HepG2 (cell line): ENCODE data around the gene CRYM. TPM values are rescaled to one million over a fixed set of nuclear protein-coding genes. Genes with fewer than 3 reads are reported as not detected.
A peak's percentile ranks its signal among the peaks of the same experiment; 100 is the strongest.

ENCODE experiments used
- ARNT2 ChIP-seq: sonication (generic); formaldehyde crosslinking; IDR thresholded peaks from 2 replicates; pipeline ENCODE4 v1.8.0; 2022; ENCODE audit warnings: mild to moderate bottlenecking, low read depth, missing genetic modification reagents, moderate library complexity
- ATF6 ChIP-seq: sonication (generic); formaldehyde crosslinking; conservative IDR thresholded peaks from 2 replicates; pipeline ENCODE4 v1.4.0; 2020; ENCODE audit warnings: missing genetic modification reagents
- E2F2 ChIP-seq: sonication (generic); formaldehyde crosslinking; IDR thresholded peaks from 2 replicates; pipeline ENCODE4 v1.4.0; 2020; ENCODE audit warnings: missing genetic modification reagents, borderline replicate concordance
- RNF219 ChIP-seq: sonication (generic); formaldehyde crosslinking; IDR thresholded peaks from 2 replicates; pipeline ENCODE4 v1.5.0; 2020; ENCODE audit warnings: mild to moderate bottlenecking, missing genetic modification reagents
- SATB2 ChIP-seq: sonication (generic); formaldehyde crosslinking; IDR thresholded peaks from 2 replicates; pipeline ENCODE4 v1.5.0; 2020; ENCODE audit warnings: missing genetic modification reagents
- SMARCE1 ChIP-seq: fragments of 450-650 bp; IDR thresholded peaks from 2 replicates; pipeline ENCODE4 v1.6.1; 2017; ENCODE audit warnings: borderline replicate concordance
- SNRNP70 ChIP-seq: fragments of 200-400 bp; formaldehyde crosslinking; IDR thresholded peaks from 2 replicates; pipeline ENCODE4 v1.6.1; 2017; ENCODE audit warnings: mild to moderate bottlenecking, low read depth, low read length, moderate library complexity
- SYNCRIP ChIP-seq: fragments of 200-400 bp; formaldehyde crosslinking; IDR thresholded peaks from 2 replicates; pipeline ENCODE4 v1.6.1; 2018; ENCODE audit warnings: mild to moderate bottlenecking, low read depth, low read length; ENCODE audit not compliant: insufficient read depth
- ZBTB4 ChIP-seq: sonication (generic); formaldehyde crosslinking; IDR thresholded peaks from 2 replicates; pipeline ENCODE4 v1.4.0; 2020; ENCODE audit warnings: missing genetic modification reagents, mild to moderate bottlenecking, borderline replicate concordance
- ZNF275 ChIP-seq: sonication (generic); formaldehyde crosslinking; IDR thresholded peaks from 2 replicates; pipeline ENCODE4 v1.8.0; 2022; ENCODE audit warnings: missing genetic modification reagents, mild to moderate bottlenecking, inconsistent platforms, borderline replicate concordance
- ZSCAN20 ChIP-seq: sonication (generic); formaldehyde crosslinking; IDR thresholded peaks from 2 replicates; pipeline ENCODE4 v1.4.0; 2020; ENCODE audit warnings: missing genetic modification reagents, mild to moderate bottlenecking, borderline replicate concordance
- ZUFSP ChIP-seq: sonication (generic); formaldehyde crosslinking; IDR thresholded peaks from 2 replicates; pipeline ENCODE4 v1.9.0; 2021; ENCODE audit warnings: missing genetic modification reagents, mild to moderate bottlenecking, borderline replicate concordance
- polyA plus RNA-seq, 8 experiments: library from polyadenylated mRNA; depleted of rRNA in 3 of 8; stranded (reverse) in 7 of 8; unstranded in 1 of 8; fragments of >200 nt; fragmentation: Illumina TruSeq in 4 of 8; extraction: Trizol in 4 of 8; gene quantifications; 2 replicates each; pipeline versions ENCODE4 v1.2.1 to v1.2.3, GENCODE V29; 2011 to 2016; ENCODE audit warnings: low read depth in 4 of 8, missing spikeins in 1 of 8, mixed read lengths in 1 of 8; ENCODE audit not compliant: insufficient read depth in 1 of 8
- total RNA-seq, 5 experiments: library from RNA; depleted of rRNA; stranded (reverse); fragments of >200 nt; fragmentation: Illumina TruSeq; extraction: Trizol; gene quantifications; 2 replicates each; pipeline ENCODE4 v1.2.3, GENCODE V29; 2016; ENCODE audit warnings: low read depth in 1 of 5

CRYM gene
- total and polyA plus RNA-seq, 2 of the 13 experiments (the other 11 are each of a cell fraction or from before 2014, with no cell fraction given): 1.9 to 2.2 TPM

- TF ChIP-seq ZSCAN20 (CRISPR knock-in tag): no peak
- peak; percentile 96; the same call in 1 of the 2 replicates for TF ChIP-seq SATB2 (CRISPR knock-in tag)
- no peak for TF ChIP-seq SMARCE1
- no peak for TF ChIP-seq ATF6 (CRISPR knock-in tag)
- no peak for TF ChIP-seq SNRNP70
- peak; percentile 96 for TF ChIP-seq ZNF275
- peak; percentile 93 for TF ChIP-seq ARNT2 (CRISPR knock-in tag)
- TF ChIP-seq E2F2 (CRISPR knock-in tag): no peak
- TF ChIP-seq ZBTB4: peak; percentile 20; the same call in 1 of the 2 replicates
- TF ChIP-seq SYNCRIP: no peak
- no peak; the same call in 1 of the 2 replicates for TF ChIP-seq RNF219 (CRISPR knock-in tag)
- TF ChIP-seq ZUFSP (CRISPR knock-in tag): no peak
Measured at GRCh38 chr16:21301168-21301894, 23.2 kb upstream of the CRYM start (continued).
